Esophagus (tissue), 2 donors: Measurements from ENCODE around the gene A4GNT. TPM values are rescaled to one million over a fixed set of nuclear protein-coding genes. Genes with fewer than 3 reads are reported as not detected.
"Not testable (repeated sequence)": the region's sequence is repeated elsewhere in the genome, so short reads cannot be mapped to it uniquely, and the experiment has no call there.

ENCODE experiments used
- H3K27ac ChIP-seq, 2 donors: one replicate each; pipeline ENCODE4 v1.5.1; 2013; ENCODE audit warnings: low read depth in 2 of 2, mild to moderate bottlenecking in 2 of 2, inconsistent platforms in 1 of 2, low read length in 1 of 2, moderate library complexity in 1 of 2
- H3K27me3 ChIP-seq, 2 donors: one replicate each; pipeline ENCODE4 v1.6.1; 2013; ENCODE audit warnings: low read length in 2 of 2, control low read depth in 1 of 2, mild to moderate bottlenecking in 1 of 2; ENCODE audit not compliant: insufficient read depth in 2 of 2, control insufficient read depth in 1 of 2
- H3K36me3 ChIP-seq, 2 donors: one replicate each; pipeline ENCODE4 v1.6.1; 2013; ENCODE audit warnings: low read length in 1 of 2; ENCODE audit not compliant: control insufficient read depth in 2 of 2, insufficient read depth in 2 of 2
- H3K4me1 ChIP-seq, 2 donors: one replicate each; pipeline ENCODE4 v1.6.1; 2013; ENCODE audit warnings: low read length in 1 of 2; ENCODE audit not compliant: control insufficient read depth in 2 of 2, insufficient read depth in 2 of 2
- H3K4me3 ChIP-seq, 2 donors: one replicate each; pipeline ENCODE4 v1.5.1; 2013; ENCODE audit warnings: low read length in 2 of 2, mild to moderate bottlenecking in 2 of 2, low read depth in 1 of 2, moderate library complexity in 1 of 2
- H3K9me3 ChIP-seq, 2 donors: one replicate each; pipeline ENCODE4 v1.6.1; 2013; ENCODE audit warnings: mild to moderate bottlenecking in 2 of 2, low read depth in 1 of 2, low read length in 1 of 2, moderate library complexity in 1 of 2; ENCODE audit not compliant: control insufficient read depth in 2 of 2, insufficient read depth in 1 of 2
- WGBS, 2 donors: extraction: QIAGEN DNeasy Blood & Tissue Kit; methylation state at CpG; one replicate each; pipeline ENCODE4 v1.1.7; 2013; 5-methylcytosine and 5-hydroxymethylcytosine counted together
- polyA plus RNA-seq, 2 donors: library from polyadenylated mRNA; stranded (reverse); fragments of 200-250 nt; gene quantifications; one replicate each; pipeline ENCODE4 v1.2.3, GENCODE V29; 2013
- donor health status: healthy with polysubstance abuse.
- donor health status: Bipolar disorder and iron deficiency.

Gene A4GNT
- polyA plus RNA-seq, 2 donors: not detected

DNA sequence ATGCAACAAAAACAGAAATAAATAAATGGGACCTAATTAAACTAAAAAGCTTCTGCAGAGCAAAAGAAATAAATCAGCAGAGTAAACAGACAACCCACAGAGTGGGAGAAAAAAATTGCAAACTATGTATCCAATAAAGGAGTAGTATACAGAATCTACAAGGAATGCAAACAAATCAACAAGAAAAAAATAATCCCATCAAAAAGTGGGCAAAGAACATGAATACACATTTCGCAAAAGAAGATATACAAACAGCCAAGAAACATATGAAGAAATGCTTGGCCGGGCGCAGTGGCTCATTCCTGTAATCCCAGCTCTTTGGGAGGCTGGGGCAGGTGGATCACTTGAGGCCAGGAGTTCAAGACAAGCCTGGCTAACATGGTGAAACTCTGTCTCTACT lies 10.0 kb upstream of the A4GNT start:
- not testable (repeated sequence) for H3K9me3 ChIP-seq, H3K4me1 ChIP-seq, H3K27me3 ChIP-seq, H3K36me3 ChIP-seq, H3K4me3 ChIP-seq, H3K27ac ChIP-seq
- 90 to 93% methylated on average over 3 of the region's 3 CpGs for WGBS, 2 donors

DNA sequence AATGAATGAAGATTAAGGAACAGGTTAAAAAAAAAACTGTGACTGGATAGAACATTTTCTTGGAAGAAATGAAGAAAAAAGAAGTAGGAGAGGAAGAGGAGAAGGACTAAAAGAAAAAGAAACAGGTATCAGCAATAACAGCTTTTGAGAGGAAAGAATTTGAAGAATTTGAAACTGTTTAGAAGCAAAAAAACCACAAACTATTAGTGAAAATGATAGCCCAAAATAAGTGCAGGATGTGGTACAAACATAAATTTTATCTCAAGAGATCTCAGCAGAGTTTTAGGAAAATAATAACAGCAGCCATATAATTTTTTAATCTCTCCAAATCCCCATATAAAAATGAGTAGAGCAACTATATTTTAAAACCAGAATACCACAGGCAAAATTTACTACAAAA lies 8.8 kb upstream of the A4GNT start:
- Histone ChIP-seq H3K4me1 (peaks cover 0 to 2% of the 10 kb centered on the region in 2 donors), H3K4me3 (no peak overlapping the region), H3K9me3 (no peaks in the 10 kb centered on the region), H3K36me3 (no peaks in the 10 kb centered on the region), H3K27me3 (no peaks in the 10 kb centered on the region), H3K27ac (no peak overlapping the region)

DNA sequence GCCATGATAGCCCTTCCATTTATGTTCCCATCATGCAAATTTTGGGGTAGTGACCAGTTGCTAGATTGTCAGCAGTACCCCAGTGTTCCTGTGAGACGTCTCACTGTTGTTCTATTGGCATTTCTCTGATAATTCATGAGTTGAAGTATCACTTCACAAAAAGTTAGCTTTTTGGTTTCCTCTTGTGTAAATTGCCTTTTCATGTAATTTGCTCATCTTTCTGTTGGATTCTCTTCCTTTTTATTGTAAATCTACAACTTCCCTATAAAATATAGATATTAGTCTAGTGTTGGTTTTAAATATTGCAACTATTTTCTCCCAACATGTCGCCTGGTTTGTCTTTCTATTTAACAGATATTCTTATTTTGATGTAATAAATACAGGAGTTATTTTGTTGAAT lies 7.5 kb upstream of the A4GNT start:
- Histone ChIP-seq H3K9me3 (no peaks in the 10 kb centered on the region), H3K27ac (no peak overlapping the region), H3K4me1 (peaks cover 0 to 2% of the 10 kb centered on the region in 2 donors), H3K27me3 (no peaks in the 10 kb centered on the region), H3K4me3 (no peak overlapping the region), H3K36me3 (no peaks in the 10 kb centered on the region)
- WGBS, 2 donors: 39 to 43% methylated on average over 2 of the region's 2 CpGs

DNA sequence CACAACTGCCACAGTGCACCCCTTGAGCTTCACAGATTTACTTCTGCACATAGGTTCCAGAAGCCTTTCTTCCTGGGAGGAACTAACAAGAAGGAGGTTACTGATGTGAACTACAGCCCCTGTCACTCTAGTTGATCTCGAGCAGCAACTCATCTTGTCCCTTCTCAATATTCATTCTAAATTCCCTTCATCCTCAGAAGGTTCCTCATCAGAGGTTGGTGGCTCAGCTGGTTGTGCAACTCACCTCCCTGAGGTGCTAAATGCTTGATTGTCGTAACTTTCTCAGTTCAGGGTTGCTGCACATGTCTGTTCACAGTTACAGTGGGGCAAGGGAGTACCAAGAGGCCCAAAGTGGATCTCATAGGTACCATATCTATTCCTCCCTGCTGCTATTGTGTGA lies 5.7 kb upstream of the A4GNT start:
- Histone ChIP-seq H3K36me3 (no peaks in the 10 kb centered on the region), H3K9me3 (no peaks in the 10 kb centered on the region), H3K27me3 (no peaks in the 10 kb centered on the region), H3K27ac (no peak overlapping the region), H3K4me3 (no peak overlapping the region), H3K4me1 (peaks cover 0 to 2% of the 10 kb centered on the region in 2 donors)
- 70 to 71% methylated on average over 2 of the region's 2 CpGs for WGBS, 2 donors

- Histone ChIP-seq H3K4me3 (no peak overlapping the region), H3K36me3 (no peaks in the 10 kb centered on the region), H3K27ac (no peak overlapping the region), H3K4me1 (peaks cover 0 to 2% of the 10 kb centered on the region in 2 donors), H3K9me3 (no peaks in the 10 kb centered on the region), H3K27me3 (no peaks in the 10 kb centered on the region)
- 65 to 75% methylated on average over 3 of the region's 3 CpGs for WGBS, 2 donors
Measured at GRCh38 chr3:138136201-138136600, 4.0 kb upstream of the A4GNT start.

- Histone ChIP-seq H3K36me3 (no peaks in the 10 kb centered on the region), H3K27ac (no peak overlapping the region), H3K4me3 (no peak overlapping the region), H3K27me3 (no peaks in the 10 kb centered on the region), H3K9me3 (no peaks in the 10 kb centered on the region), H3K4me1 (peaks cover 0 to 2% of the 10 kb centered on the region in 2 donors)
- 45 to 74% methylated on average over 2 of the region's 2 CpGs for WGBS, 2 donors
Measured at GRCh38 chr3:138135833-138136194, 3.6 kb upstream of the A4GNT start.

DNA sequence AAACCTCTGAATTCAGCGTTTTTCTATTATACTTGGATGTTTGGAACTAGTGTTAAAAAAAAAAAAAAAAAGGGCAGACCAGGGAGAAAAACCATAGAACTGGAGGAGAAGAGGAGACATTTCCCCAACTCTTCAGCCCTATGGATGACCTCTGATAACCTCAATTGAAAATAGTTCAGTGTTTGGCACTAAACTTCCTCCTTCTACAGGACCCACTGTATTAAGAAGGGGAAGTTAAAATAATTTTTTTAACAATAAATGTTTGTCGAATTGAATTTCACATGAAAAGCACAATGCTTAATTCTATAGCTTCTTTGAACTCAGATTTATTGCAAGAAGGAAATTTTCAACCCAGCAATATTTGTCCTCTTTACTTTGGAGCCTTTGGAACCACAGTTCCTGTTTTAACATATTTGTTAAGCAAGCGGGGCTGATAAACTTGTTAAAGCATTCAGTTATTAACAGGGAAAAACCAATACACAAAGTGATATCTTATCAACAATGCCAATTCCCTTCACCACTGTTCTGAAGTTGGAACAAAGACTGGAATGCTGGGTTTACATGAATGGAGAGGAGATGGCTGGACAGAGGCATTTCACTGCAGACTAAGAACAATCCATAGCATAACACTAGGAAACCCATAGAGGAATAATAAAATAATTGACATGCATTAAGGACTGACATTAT lies 3.1 kb upstream of the A4GNT start:
- WGBS, 2 donors: 43 to 68% methylated on average over 3 of the region's 3 CpGs
- H3K9me3 ChIP-seq: no peaks in the 10 kb centered on the region
- H3K27ac ChIP-seq: no peak overlapping the region
- H3K4me3 ChIP-seq: no peak overlapping the region
- H3K27me3 ChIP-seq: no peaks in the 10 kb centered on the region
- H3K36me3 ChIP-seq: no peaks in the 10 kb centered on the region
- H3K4me1 ChIP-seq: peaks cover 0 to 2% of the 10 kb centered on the region in 2 donors

GRCh38 chr3:138127636-138128365 lies 4.4 kb downstream of the A4GNT start:
- no peak overlapping the region for H3K27ac ChIP-seq
- H3K4me1 ChIP-seq: peaks cover 0 to 7% of the 10 kb centered on the region in 2 donors
- no peaks in the 10 kb centered on the region for H3K9me3 ChIP-seq
- H3K36me3 ChIP-seq: no peaks in the 10 kb centered on the region
- no peaks in the 10 kb centered on the region for H3K27me3 ChIP-seq
- WGBS, 2 donors: 86 to 88% methylated on average over 1 of the region's 1 CpG
- no peak overlapping the region for H3K4me3 ChIP-seq

- Histone ChIP-seq H3K4me1 (peaks cover 0 to 7% of the 10 kb centered on the region in 2 donors), H3K4me3 (no peak overlapping the region), H3K27ac (no peak overlapping the region), H3K9me3 (no peaks in the 10 kb centered on the region), H3K27me3 (no peaks in the 10 kb centered on the region), H3K36me3 (no peaks in the 10 kb centered on the region)
- WGBS, 2 donors: 36 to 38% methylated on average over 5 of the region's 5 CpGs
Measured at GRCh38 chr3:138125548-138126221, 6.5 kb downstream of the A4GNT start.
